GM06990 (cell line): Measurements from ENCODE around the gene ADCK2.

ENCODE experiments used
- DNase-seq: peaks from one replicate; pipeline ENCODE4 v3.0.0-alpha.2; 2011; ENCODE audit not compliant: insufficient read length; ENCODE audit errors: extremely low read depth
- H3K27me3 ChIP-seq: replicated peaks from 2 replicates; pipeline ENCODE4 v1.6.0; 2011; ENCODE audit warnings: low read length; ENCODE audit not compliant: control insufficient read depth, insufficient read depth
- H3K36me3 ChIP-seq: 2 replicates; pipeline ENCODE4 v1.5.1; 2011; ENCODE audit warnings: low read length; ENCODE audit not compliant: control insufficient read depth, insufficient read depth
- H3K4me3 ChIP-seq: replicated peaks from 2 replicates; pipeline ENCODE4 v1.5.1; 2011; ENCODE audit warnings: low read depth, mild to moderate bottlenecking, control low read depth, low read length
- TF ChIP-seq, protein P1 (sequence below): IDR thresholded peaks from 2 replicates; pipeline ENCODE4 v1.5.1; 2011; ENCODE audit warnings: low read length, control low read depth, mild to moderate bottlenecking, inconsistent platforms; ENCODE audit not compliant: insufficient read depth, poor library complexity, severe bottlenecking

The ADCK2 gene

DNA sequence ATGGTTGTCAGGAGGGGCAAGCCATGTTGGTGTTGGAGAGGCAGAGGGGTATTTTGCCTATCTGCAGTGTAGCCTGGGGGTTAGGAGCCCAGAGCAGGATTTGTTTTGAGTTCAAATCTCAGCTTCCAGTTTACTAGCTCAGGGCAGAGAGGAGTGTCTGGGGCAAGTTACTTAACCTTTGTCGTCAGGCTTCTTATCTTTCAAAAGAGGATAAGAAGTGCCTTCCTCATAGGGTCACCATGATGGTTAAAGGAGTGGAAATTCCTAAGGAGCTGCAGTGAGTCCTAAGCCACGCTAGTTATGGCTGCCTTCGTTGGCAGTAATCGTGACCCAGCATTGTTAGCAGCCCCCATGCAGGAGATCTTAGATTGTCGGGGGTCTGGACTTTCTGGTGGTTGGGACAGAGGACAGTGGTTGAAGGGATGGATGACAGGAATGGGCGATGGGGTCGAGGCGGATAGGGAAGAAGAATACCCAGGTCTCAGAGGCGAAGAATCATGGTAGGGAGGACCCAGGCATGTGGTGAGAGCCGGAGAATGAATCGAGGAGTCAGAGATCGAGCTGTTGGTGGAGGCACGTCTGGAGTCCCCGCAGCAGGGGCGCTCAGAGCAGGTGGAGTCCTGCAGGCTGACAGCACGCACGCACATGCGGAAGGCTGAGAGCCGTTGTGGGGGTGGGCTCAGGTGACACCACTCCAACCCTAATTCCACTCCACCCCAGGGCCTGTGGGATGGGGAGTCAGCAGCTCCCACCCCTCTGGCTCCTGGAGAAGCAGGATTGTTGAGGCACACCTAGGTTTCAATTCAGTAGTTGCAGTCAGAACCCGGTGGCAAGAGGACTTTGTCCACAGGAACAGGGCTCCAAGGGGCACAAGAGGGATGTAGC is 11.6 kb downstream of the ADCK2 start:
- no peak overlapping the region for H3K4me3 ChIP-seq
- no peak for DNase-seq
- no peaks in the 10 kb centered on the region for H3K27me3 ChIP-seq
- H3K36me3 ChIP-seq, result peaks cover 6% of the 10 kb centered on the region
- TF ChIP-seq, protein P1, sequence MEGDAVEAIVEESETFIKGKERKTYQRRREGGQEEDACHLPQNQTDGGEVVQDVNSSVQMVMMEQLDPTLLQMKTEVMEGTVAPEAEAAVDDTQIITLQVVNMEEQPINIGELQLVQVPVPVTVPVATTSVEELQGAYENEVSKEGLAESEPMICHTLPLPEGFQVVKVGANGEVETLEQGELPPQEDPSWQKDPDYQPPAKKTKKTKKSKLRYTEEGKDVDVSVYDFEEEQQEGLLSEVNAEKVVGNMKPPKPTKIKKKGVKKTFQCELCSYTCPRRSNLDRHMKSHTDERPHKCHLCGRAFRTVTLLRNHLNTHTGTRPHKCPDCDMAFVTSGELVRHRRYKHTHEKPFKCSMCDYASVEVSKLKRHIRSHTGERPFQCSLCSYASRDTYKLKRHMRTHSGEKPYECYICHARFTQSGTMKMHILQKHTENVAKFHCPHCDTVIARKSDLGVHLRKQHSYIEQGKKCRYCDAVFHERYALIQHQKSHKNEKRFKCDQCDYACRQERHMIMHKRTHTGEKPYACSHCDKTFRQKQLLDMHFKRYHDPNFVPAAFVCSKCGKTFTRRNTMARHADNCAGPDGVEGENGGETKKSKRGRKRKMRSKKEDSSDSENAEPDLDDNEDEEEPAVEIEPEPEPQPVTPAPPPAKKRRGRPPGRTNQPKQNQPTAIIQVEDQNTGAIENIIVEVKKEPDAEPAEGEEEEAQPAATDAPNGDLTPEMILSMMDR, result no peak

DNA sequence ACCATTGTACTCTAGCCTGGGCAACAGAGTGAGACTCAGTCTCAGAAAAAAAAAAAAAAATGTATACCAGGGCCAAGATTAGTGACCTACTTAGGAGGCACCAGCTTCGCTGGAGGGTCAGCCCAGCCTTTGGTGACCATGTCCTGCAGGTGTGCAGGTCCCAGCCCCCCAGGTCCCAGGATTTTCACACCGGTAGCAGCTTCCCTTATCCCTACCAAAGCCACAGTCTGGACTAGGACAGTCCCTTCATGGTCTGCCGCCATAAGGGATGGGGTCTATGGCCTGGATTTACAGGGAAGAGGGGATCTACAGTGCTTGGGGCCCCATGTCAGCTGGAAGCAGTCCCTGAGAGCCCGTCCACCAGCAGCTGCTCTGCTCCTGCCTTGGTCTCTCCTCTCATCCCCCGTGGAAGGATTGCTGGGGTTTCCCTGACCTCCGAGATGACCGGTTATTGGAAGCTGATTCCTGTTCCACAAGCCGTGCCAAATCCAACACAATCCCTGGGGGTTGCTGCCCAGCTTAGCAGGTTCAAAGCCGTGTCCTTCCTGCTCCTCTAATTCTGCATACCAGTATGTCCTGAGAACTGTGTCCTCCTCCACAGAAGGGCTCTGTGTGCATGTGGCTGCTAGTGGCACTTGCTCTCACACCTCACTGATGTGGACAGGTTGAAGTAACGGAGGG is 12.8 kb downstream of the ADCK2 start:
- TF ChIP-seq, protein P1, result no peak
- DNase-seq, result no peak
- Histone ChIP-seq H3K4me3 (no peak overlapping the region), H3K27me3 (no peaks in the 10 kb centered on the region), H3K36me3 (peaks cover 7% of the 10 kb centered on the region)

DNA sequence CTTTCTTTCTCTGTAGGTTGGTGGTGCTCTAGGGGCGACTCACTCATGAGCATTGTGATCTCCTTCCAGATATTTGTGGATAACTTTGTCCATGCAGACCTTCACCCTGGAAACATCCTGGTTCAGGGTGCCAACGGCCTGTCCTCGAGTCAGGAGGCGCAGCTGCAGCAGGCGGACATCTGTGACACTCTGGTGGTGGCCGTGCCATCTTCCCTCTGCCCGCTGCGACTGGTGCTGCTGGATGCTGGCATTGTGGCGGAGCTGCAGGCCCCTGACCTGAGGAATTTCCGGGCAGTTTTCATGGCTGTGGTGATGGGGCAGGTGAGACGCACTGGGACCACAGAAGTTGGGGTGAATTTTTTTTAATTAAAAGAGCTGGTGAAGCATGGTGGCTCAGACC is 14.2 kb downstream of the ADCK2 start:
- TF ChIP-seq, protein P1, result no peak
- Histone ChIP-seq H3K4me3 (no peak overlapping the region), H3K36me3 (peaks cover 5% of the 10 kb centered on the region), H3K27me3 (no peaks in the 10 kb centered on the region)
- no peak for DNase-seq

DNA sequence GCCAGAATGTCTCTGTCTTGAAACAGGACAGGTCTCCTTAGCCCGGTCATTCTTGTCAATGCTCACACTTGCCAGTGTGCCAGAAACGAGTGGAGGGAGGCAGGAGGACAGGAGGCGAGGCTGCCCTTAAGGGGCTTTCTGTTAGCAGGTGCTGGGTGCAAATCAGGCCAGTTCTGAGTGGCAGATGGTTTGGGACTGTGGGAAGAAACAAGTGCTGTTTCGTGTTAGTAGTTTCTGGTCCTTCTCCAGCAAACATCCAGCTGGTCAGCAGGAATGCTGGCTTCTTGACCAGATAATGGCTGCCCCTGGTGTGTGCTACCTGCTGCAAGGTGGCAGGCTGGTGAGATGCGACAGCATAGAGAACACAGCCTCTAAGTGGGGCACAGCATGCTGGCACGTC is 15.6 kb downstream of the ADCK2 start:
- TF ChIP-seq, protein P1, result no peak
- Histone ChIP-seq H3K4me3 (no peak overlapping the region), H3K27me3 (no peaks in the 10 kb centered on the region), H3K36me3 (peaks cover 5% of the 10 kb centered on the region)
- DNase-seq, result no peak

DNA sequence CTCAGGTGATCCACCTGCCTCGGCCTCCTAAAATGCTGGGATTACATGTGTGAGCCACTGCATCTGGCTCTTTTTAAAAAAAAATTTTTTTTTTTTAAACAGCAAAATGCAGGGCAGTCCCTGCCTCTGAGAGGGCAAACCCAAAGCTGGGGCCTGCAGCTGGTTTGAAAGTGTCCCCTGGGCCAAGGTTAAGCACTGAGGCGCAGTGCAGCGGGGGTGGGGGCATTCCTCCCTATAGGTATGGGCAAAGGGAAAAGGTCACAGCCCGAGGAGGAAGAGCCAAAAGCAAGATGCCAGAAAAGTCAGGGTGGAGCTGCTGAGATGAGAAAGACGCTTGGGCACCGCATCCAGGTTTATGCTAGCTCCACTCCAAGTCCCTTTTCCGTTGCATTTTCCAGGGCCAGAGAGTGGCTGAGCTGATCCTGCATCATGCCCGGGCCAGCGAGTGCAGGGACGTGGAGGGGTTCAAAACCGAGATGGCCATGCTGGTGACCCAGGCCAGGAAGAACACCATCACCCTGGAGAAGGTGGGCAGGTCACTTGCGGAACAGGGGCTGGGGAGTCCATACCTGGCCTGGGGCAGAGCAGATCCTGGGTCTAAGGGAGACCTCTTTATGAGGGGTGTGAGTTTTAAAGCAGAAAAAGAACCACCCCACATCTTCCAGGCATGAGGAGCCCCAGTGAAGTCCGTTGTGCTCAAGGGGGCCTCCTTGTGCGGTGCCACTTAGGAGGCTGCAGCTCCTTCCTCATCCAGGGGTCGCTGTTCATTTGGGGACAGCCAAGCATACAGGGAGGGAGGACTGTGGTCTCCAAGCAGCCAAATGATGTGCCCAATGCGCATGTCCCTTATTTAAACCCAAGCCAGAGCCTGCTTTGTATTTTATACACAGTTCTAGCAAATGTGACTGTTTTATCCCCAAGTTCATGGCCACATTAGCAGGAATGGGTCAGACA is 16.7 kb downstream of the ADCK2 start:
- Histone ChIP-seq H3K27me3 (no peaks in the 10 kb centered on the region), H3K4me3 (no peak overlapping the region), H3K36me3 (peaks cover 4% of the 10 kb centered on the region)
- DNase-seq, result no peak
- TF ChIP-seq, protein P1, result no peak
